Measurements from ENCODE around the gene SOX30. TPM values are rescaled to one million over a fixed set of nuclear protein-coding genes. Genes with fewer than 3 reads are reported as not detected.

The SOX30 gene
- total RNA-seq, 2 donors from 2014 or later: not detected

DNA sequence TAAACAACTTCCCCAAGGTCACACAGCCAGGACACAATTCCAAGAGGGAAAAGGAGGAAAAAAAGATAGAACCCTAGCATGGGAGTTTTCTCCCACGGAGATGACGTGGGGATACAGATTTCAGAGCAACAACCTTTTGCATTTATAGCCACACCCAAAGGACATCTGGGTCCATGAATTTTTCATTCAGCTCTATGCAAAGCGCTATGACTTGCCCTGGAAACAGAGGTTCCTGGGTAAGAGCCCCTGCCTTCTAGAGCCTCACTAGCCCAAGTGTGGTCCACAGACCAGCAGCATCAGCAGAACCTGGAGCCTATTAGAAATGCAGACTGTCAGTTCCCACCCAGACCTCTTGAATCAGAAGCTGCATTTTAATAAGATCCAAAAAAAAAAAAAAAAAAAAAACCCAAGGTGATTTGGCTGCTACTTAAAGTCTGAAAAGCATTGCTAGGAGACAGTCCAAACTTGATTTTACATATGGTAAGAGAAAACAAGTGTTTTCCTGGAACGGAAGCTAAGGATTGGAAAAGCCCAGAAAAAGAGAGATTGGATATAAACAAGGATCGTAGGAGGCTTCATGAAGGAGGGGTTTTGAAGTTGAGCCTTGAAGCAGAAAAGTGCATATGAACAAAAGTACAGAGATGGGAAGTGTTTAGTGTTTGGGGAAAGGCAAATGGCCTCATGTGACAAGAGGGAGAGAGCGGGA lies 59.0 kb downstream of the SOX30 start:
- TF ChIP-seq, protein P1, sequence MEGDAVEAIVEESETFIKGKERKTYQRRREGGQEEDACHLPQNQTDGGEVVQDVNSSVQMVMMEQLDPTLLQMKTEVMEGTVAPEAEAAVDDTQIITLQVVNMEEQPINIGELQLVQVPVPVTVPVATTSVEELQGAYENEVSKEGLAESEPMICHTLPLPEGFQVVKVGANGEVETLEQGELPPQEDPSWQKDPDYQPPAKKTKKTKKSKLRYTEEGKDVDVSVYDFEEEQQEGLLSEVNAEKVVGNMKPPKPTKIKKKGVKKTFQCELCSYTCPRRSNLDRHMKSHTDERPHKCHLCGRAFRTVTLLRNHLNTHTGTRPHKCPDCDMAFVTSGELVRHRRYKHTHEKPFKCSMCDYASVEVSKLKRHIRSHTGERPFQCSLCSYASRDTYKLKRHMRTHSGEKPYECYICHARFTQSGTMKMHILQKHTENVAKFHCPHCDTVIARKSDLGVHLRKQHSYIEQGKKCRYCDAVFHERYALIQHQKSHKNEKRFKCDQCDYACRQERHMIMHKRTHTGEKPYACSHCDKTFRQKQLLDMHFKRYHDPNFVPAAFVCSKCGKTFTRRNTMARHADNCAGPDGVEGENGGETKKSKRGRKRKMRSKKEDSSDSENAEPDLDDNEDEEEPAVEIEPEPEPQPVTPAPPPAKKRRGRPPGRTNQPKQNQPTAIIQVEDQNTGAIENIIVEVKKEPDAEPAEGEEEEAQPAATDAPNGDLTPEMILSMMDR (IDR thresholded peaks at IDR 0.05): no peak
- Histone ChIP-seq H3K36me3 (no peaks in the 10 kb centered on the region), H3K27me3 (replicated peaks; ENCODE audit: insufficient read depth) (no peaks in the 10 kb centered on the region), H3K9me3 (no peaks in the 10 kb centered on the region), H3K4me1 (ENCODE audit: control insufficient read depth in 1 of 2, low read depth in 2 of 2) (no peaks in the 10 kb centered on the region), H3K27ac (no peak overlapping the region), H3K4me3 (no peak overlapping the region)
- DNase-seq (ENCODE audit: low spot score): no peak
- no peak for ATAC-seq (ENCODE audit: insufficient number of reproducible peaks, low FRiP score, low read depth)

- DNase-seq (ENCODE audit: low spot score) (no peak), ATAC-seq (ENCODE audit: insufficient number of reproducible peaks, low FRiP score, low read depth) (no peak)
- no peaks in the 10 kb centered on the region for H3K4me1 ChIP-seq (ENCODE audit: control insufficient read depth in 1 of 2, low read depth in 2 of 2)
Measured at GRCh38 chr5:157592594-157592993, 59.6 kb downstream of the SOX30 start.

GRCh38 chr5:157590478-157590877 lies 61.8 kb downstream of the SOX30 start:
- no peak for ATAC-seq (ENCODE audit: insufficient number of reproducible peaks, low FRiP score, low read depth)
- H3K4me1 ChIP-seq (ENCODE audit: control insufficient read depth in 1 of 2, low read depth in 2 of 2): no peaks in the 10 kb centered on the region
- TF ChIP-seq, protein P1 (IDR thresholded peaks at IDR 0.05): no peak

More at GRCh38 chr5:157592594-157592993, 59.6 kb downstream of the SOX30 start:
- Histone ChIP-seq H3K4me3 (no peak overlapping the region), H3K27ac (no peak overlapping the region), H3K27me3 (replicated peaks; ENCODE audit: insufficient read depth) (no peaks in the 10 kb centered on the region), H3K36me3 (no peaks in the 10 kb centered on the region), H3K9me3 (no peaks in the 10 kb centered on the region)
- TF ChIP-seq, protein P1 (IDR thresholded peaks at IDR 0.05): no peak

DNA sequence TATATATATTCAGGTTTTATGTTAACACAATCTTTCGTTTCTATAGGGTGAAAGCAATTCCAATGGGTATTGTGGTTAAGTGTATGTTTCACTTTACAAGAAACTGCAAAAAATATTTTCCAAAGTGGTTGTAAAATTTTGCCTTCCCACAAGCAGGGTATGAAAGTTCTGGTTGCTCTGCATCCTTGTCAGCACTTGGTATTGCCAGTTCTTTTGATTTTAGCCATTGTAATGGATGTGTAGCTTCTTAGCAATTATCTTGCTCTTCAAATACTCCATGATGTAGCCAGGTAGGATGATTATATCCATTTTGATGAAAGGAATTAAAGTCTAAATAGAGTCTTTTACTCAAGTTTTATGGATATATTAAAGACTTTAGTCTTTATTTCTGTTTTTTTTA lies 67.6 kb downstream of the SOX30 start:
- TF ChIP-seq, protein P1 (IDR thresholded peaks at IDR 0.05): no peak
- no peak for DNase-seq (ENCODE audit: low spot score)
- Histone ChIP-seq H3K4me3 (no peak overlapping the region), H3K36me3 (no peaks in the 10 kb centered on the region), H3K4me1 (ENCODE audit: control insufficient read depth in 1 of 2, low read depth in 2 of 2) (no peaks in the 10 kb centered on the region), H3K27ac (no peak overlapping the region), H3K9me3 (no peaks in the 10 kb centered on the region), H3K27me3 (replicated peaks; ENCODE audit: insufficient read depth) (no peaks in the 10 kb centered on the region)
- no peak for ATAC-seq (ENCODE audit: insufficient number of reproducible peaks, low FRiP score, low read depth)

More at GRCh38 chr5:157590478-157590877, 61.8 kb downstream of the SOX30 start:
- no peaks in the 10 kb centered on the region for H3K9me3 ChIP-seq
- H3K27me3 ChIP-seq (replicated peaks; ENCODE audit: insufficient read depth): no peaks in the 10 kb centered on the region
- H3K36me3 ChIP-seq: no peaks in the 10 kb centered on the region
- no peak overlapping the region for H3K27ac ChIP-seq
- H3K4me3 ChIP-seq: no peak overlapping the region
- no peak for DNase-seq (ENCODE audit: low spot score)

- DNase-seq (ENCODE audit: low spot score): no peak
- TF ChIP-seq, protein P1 (IDR thresholded peaks at IDR 0.05): no peak
- Histone ChIP-seq H3K36me3 (no peaks in the 10 kb centered on the region), H3K27me3 (replicated peaks; ENCODE audit: insufficient read depth) (no peaks in the 10 kb centered on the region), H3K4me3 (no peak overlapping the region), H3K4me1 (ENCODE audit: control insufficient read depth in 1 of 2, low read depth in 2 of 2) (no peaks in the 10 kb centered on the region), H3K9me3 (no peaks in the 10 kb centered on the region), H3K27ac (no peak overlapping the region)
- no peak for ATAC-seq (ENCODE audit: insufficient number of reproducible peaks, low FRiP score, low read depth)
Measured at GRCh38 chr5:157582731-157583620, 69.3 kb downstream of the SOX30 start.

Measured in thoracic aorta (tissue), 2 donors.